Occipital lobe (tissue), 2 donors: ENCODE results near the gene ARHGEF1. TPM values are rescaled to one million over a fixed set of nuclear protein-coding genes. Genes with fewer than 3 reads are reported as not detected.

Source experiments
- DNase-seq: peaks from one replicate; lab custom pipeline; 2025; lab: John Stamatoyannopoulos, UW
- total RNA-seq: library from RNA; depleted of rRNA; stranded (reverse); fragments of >200 nt; gene quantifications from one replicate; pipeline ENCODE4 v1.2.3, GENCODE V29; 2014

Gene ARHGEF1, protein sequence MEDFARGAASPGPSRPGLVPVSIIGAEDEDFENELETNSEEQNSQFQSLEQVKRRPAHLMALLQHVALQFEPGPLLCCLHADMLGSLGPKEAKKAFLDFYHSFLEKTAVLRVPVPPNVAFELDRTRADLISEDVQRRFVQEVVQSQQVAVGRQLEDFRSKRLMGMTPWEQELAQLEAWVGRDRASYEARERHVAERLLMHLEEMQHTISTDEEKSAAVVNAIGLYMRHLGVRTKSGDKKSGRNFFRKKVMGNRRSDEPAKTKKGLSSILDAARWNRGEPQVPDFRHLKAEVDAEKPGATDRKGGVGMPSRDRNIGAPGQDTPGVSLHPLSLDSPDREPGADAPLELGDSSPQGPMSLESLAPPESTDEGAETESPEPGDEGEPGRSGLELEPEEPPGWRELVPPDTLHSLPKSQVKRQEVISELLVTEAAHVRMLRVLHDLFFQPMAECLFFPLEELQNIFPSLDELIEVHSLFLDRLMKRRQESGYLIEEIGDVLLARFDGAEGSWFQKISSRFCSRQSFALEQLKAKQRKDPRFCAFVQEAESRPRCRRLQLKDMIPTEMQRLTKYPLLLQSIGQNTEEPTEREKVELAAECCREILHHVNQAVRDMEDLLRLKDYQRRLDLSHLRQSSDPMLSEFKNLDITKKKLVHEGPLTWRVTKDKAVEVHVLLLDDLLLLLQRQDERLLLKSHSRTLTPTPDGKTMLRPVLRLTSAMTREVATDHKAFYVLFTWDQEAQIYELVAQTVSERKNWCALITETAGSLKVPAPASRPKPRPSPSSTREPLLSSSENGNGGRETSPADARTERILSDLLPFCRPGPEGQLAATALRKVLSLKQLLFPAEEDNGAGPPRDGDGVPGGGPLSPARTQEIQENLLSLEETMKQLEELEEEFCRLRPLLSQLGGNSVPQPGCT
- 8.7 TPM for total RNA-seq

DNA sequence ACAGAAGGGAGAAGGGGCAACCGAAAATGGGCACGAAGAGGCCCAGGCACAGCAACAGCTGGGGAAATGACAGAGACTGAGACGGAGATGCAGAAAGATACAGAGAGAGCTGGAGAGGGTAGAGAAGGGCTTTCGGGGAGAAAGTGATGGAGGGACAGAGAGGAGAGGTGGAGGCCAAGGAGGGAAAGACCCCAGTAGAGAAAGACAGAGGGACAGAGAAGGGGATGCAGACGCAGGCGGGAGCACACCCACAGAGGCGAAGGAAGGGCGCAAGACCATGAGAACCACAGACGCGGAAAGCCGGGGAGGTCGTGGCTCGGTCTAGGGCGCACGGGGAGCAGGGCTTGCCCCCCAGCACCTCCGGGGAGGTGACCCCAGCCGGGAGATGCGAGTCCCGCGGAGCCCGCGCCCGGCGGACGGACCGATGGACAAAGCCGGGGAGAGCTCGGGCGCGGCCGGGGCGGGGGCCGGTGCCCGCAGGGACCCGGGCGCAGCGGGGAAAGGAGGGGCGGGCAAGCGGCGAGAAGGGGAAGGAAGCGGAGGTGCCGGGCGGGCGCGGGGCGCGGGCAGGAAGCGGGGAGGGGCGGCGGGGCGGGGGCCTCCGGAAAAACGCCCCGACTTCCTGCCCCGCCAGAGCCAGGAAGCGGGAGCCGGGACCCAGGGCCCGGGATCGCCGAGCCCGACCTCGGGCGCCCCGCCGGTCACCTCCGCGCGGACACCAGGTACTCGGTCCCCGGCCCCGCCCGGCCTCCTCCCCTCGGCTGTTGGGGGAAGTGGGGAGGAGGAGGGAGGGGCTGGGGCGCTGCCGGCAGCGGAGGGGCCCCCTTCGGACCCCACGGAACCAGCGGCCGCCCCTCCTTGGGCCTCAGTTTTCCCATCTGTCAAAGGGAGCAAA is at the start of gene ARHGEF1:
Gene ARHGEF1 (plus strand): TSS at position 617 of the 895 bp plus-strand sequence. CDS start 4,899 bp downstream, outside the sequence.
- DNase-seq: no peak

DNA sequence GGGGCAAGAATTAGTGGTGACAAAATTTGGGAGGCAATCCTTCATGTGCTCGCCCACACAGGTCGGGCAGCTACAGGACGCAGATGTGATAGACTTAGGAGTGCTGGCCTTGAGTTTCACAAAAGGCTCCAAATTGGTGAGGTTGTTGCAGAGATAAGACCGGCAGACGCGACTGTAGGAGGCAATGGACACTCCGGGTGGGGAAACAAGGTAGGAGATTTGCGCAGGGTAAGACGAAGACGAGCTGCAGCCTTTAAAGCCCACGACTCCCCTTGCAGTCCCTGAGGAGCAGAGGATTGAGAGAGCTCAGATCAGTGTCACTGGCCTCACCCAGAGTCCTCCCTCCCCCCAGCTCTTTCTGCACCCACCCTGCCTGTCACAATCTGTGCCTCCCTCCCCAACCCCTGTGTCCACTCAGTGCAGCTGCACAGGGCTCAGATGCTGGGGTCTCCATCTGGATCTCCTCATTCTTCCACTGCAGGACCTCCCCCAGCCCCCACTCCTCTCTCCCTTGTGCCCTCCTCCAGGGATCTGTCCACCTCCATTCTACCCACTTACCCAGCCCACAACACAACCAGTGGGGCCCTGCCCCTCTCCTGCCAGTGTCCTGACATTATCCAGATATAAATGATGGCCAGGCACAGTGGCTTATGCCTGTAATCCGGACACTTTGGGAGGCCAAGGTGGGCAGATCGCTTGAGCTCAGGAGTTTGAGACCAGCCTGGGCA is 44.8 kb upstream of the ARHGEF1 start:
- no peak for DNase-seq

DNA sequence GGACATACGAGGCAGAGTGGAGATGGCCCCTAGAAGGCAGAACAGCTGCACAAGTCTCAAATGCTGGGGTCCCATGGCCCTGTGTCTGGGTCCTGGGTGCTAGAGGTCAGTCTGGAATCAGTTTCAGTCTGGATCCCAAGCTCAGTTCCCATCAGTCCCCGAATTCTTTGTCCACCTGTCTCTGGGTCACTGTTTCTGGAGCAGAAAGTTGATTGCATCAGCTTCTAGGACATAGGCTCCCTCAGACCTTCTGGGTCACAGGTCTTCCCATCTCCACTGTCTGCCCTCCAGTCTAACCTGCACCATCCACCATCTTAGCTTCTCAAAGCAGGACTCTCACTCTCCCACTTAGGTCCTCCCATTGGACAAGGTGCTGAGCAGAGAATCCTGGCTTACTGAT is 43.8 kb upstream of the ARHGEF1 start:
- no peak for DNase-seq

DNA sequence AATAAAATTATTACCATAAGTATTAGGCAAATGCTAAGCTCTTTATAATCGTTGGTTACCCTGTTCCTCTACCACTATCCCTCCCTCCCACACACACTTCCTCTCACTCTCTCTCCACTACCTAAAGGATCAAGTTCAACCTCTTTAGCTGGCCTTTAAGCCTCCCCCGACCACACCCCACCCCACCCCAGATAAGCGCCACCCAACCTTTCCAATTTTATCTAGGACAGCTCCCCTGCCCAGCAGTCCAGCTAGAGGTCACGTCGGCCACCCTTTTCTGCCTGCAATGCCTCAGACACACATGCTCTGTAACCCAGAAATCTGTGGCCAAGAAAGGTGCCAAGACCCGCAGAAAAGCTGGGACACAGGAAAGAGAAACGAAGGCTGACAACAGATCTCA is 39.6 kb upstream of the ARHGEF1 start:
- DNase-seq: no peak

DNA sequence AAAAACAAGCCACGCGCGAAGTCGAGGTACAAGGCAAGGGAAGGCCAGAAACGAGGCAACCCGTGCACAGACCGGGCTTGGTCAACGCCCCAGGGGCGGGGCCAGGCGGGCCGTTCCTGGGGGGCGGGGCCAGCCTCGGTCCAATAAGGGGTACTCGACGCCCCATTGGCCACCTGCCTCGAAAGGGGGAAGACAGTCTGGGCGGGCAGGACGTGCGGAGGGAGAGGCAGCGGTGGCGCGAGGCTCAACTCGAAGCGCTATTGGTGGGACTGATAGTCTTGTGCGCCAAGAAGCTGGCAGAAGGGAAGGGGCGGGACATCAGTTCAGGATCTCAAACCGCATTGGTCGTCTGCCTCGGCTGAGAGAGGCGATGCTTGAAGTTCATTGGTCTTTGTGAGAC is 38.4 kb upstream of the ARHGEF1 start, which contains the start of gene LYPD4:
Gene LYPD4 (minus strand): TSS at position 83 of the 400 bp plus-strand sequence. CDS start 5,398 bp downstream, outside the sequence.
- no peak for DNase-seq

DNA sequence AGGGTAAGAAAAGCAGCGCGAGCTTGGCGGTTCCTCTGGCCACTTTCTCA is 38.2 kb upstream of the ARHGEF1 start, which contains the start of gene DMRTC2:
Gene DMRTC2 (plus strand): TSS at position 42 of the 50 bp plus-strand sequence. CDS start 2,387 bp downstream, outside the sequence.
- DNase-seq: no peak

DNA sequence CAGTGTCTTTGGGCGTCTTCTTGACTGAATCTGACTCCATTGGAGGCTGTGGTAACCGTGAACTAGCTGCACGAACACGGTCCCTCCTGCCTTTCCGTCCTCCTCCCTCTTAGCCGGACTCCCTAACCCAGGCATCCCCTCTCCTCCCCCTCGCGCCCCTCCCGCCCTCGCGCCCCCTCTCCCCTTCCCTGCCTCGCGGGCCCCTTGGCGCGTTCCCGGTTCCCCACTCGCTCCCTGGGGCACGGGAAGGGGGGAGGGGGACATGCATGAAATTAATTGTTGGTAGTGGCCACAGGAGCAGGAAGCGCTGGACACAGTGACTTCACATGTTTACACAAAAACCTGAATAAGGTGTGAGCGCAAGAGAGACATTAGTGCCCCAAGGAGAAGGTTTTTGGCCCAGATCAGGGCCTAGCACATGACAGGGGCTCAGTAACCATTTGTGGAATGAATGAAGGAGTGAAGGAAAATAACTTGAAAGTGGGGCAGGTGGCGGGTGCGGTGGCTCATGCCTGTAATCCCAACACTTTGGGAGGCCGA is 37.9 kb upstream of the ARHGEF1 start:
- no peak for DNase-seq

DNA sequence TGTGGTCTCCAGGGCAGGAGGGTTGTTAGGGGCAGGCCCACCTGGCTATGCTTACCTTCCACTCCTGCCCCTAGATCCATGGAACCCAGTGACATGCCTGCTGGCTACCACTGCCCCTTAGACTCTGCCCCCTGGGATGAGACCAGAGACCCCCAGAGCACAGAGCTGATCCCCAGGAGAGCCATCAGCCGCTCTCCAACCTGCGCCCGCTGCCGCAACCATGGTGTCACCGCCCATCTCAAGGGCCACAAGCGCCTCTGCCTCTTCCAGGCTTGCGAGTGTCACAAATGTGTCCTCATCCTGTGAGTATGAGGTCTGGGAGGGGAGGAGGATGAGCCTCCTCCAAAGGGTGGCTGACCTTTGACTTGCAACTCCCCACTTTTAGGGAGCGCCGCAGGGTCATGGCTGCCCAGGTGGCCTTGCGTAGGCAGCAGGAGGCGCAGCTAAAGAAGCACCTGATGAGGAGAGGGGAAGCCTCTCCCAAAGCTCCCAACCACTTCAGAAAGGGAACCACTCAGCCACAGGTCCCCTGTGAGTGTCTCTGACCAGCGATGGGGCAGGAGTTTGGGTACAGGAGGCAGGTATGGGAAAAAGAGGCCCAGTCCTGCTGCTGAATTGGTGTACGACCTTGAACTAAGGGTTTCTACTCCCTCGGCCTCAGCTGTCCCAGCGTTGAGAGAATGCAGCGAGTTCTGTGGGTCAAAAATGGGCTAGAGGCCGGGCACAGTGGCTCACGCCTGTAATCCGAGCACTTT is 35.5 kb upstream of the ARHGEF1 start:
- no peak for DNase-seq

DNA sequence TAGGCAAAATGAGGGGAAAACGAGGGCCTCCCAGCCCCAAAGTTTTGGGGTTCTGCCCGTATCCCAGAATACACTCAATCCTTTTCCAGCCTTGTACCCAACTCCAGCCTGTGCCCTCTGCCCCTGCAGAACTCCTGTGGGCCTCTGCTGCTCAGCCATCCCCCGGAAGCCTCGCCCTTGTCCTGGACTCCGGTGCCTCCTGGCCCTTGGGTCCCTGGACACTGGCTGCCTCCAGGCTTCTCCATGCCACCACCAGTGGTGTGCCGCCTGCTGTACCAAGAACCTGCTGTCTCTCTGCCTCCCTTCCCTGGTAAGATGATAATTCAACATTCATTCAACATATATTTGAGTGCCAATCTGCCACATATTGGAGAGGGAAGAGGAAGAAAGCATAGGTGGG is 34.3 kb upstream of the ARHGEF1 start:
- no peak for DNase-seq

DNA sequence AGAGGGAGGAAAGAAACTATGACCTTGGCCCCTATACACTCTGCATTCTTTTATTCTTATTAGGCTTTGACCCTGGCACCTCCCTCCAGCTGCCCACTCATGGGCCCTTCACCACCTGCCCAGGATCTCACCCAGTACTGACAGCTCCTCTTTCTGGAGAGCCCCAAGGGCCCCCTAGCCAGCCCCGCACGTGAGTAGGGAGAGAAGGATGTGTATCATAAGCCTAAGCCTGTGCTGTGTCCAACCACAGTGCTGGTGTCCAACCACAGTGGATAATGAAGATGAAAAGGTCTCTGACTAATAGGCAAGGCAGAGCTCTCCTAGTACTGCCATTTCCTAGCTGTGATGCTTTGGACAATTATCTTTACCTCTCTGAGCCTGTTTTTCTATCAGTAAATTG is 33.9 kb upstream of the ARHGEF1 start:
- no peak for DNase-seq

DNA sequence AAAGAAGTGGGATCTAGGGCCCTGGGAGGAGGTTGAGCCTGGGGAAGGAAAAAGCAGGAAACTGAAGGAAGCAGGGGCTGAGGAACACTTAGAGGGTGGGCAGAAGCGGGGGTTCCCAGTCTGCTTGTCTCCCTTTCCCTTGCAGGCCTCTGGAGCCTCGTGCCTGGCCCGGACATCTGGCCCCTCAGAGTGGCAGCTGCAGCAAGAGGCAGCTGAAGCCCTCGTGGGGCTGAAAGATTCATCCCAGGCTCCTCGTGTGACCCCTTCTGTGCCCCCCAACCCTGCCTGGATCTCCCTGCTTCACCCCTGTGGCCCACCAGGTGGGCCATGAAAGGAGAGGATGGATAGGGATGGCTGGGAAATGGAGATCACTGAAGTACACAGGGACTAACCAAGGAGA is 32.6 kb upstream of the ARHGEF1 start:
- DNase-seq: no peak

DNA sequence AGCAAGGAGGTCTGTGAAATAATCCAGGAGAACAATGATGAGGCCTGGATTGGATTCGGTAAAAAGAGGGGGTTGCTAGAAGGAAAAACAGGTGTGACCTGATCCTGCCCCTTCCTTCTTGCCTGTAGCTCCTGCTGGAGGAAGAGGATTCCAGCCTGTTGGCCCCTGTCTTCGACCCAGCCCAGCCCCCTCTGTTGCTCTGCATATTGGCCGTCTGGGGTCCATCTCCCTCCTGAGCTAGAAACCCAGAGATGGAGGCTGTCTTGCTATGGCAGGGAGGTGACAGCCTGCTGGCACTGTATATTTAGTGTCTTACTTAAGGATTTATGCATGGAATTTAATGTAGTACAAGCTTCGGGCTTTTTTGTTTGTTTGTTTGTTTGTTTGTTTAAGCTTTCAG is 31.5 kb upstream of the ARHGEF1 start:
- DNase-seq: no peak

DNA sequence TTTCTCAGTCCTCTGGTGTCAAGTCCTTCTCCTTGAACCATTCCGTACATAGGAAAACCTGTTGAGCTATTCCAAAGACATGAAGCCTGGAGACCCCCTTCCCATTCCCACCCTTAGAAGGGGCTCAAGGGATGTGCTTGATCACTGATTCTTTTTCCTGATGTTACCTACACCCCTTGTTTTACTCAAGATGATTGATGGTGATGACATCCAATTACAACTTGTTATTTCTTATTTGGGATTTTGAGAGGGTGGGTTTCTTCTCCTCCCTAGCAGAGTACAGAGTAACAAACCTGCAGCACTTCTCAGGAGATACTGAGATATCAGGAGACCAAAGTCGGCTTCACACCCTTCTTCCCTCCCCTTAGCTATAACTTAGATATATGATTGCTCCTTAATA is 29.6 kb upstream of the ARHGEF1 start:
- DNase-seq: no peak

DNA sequence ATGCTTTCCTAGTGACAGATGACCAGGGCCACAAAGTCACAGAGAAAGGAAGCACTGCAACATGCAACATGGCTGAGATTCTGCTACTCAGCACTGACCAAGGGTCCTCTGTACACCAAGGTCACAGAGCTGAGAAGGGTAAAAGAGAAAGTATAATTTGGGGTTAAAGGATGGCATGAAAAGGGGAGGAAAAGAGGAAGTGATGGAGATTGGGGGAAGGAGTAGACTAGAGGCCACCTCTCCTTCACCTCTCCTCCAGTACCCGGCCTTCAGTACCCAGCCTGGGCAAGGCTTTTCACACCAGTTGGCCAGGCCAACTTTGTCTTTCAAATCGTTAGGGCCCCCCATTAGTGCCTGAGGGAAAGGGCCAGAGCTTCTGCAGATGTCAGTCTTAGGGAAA is 29.2 kb upstream of the ARHGEF1 start:
- DNase-seq: no peak

DNA sequence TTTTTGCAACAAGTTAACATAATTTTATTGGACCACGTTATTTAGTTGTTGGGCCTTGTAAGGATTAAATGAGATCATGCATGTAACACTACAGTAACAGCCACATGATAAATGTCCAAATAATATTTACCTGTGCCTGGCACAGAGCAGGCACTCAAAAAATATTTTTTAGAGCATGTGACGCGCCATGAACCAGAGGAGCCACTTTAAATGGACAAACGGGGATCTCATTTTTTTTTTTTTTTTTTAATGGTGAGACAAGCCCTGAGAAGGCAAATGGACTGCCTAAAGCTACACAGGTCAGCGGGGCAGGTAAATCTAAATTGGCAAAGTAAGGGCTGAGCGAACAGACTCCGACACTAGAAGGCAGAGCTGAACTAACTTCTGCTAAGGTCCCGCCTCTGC is 23.8 kb upstream of the ARHGEF1 start:
- no peak for DNase-seq

DNA sequence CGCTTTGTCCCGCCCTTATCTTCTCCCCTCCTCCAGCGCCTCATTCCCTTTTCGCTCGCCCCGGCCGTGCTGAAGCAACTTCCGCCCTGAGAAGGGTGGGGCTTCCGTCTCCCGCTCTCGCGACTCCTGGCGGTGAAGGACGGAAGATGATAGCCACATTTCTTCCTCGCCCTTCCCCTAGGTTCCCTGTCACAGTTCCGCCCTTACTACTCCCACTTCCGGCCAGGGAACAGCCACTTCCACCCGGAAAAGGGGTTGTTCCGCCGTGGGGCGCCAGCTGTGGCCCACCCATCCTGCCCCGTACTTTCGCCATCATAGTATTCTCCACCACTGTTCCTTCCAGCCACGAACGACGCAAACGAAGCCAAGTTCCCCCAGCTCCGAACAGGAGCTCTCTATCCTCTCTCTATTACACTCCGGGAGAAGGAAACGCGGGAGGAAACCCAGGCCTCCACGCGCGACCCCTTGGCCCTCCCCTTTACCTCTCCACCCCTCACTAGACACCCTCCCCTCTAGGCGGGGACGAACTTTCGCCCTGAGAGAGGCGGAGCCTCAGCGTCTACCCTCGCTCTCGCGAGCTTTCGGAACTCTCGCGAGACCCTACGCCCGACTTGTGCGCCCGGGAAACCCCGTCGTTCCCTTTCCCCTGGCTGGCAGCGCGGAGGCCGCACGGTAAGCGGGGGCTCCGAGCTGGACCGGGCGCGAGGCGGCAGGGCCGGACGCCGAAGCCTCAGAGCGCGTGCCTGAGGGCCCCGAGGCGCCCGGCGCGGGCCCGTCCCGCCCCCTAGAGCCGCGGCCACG is 23.2 kb upstream of the ARHGEF1 start, which contains the start of gene RPS19:
Gene RPS19 (plus strand): TSS at position 638 of the 801 bp plus-strand sequence. CDS start 520 bp downstream, outside the sequence.
- peak; percentile 98 for DNase-seq

DNA sequence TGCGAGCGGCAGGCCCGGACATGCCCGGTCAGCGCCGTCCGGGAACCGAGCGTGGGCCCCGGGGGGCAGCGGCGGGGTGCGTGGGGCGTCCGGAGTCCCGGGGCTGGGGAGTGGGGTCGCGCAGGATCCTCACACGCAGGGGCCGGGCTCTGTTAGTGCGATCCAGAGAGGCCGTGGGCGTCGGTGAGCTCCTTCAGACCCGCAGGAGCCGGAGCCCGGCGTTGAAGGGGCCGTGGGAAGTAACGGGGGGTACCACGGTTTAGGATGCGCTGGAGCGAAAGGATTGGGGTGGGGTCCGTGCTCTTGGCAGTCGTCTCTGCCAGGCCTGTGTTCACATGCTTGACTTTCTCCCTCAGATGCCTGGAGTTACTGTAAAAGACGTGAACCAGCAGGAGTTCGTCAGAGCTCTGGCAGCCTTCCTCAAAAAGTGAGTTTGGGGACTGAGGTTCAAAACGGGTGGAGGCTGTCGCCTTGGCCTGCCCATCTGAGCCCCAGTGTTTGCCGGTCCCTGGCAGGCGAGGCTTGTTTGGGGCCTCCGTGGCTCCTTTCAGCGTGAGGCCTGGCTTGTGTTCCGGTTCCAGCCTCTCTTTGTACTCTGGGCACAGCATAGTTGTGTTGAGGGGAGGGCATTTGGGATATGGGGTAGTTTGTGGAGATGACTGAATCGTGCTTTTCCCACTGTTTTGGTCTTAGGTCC is 22.4 kb upstream of the ARHGEF1 start:
- no peak for DNase-seq

DNA sequence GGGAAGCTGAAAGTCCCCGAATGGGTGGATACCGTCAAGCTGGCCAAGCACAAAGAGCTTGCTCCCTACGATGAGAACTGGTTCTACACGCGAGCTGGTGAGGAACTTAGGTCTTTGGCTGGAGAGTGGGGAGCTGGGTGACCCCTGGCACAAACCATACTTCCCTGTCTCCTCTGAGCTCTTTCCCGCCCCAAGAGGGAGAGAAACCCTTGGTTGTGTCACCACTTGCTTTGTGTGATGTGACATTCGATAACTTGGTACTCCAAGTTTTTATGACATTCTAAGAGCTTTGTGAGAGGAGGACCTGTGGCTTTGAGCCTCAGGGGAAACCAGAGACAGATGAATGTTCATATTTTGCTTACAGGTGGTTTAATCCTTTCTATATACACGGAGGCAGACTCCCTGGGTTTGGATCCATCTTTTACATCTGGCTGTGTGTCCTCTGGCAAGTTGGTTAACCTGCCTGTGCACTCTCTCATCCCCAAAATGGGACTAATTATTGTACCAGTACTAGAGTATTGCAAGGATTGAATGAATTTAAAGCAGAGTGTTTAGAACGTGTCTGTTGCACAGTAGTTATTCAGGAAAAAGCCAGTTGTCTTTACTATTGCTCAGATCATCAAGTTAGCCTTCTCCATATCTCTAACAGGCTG is 21.7 kb upstream of the ARHGEF1 start:
- DNase-seq: no peak
